H9 (cell line): ENCODE measurements around the gene FHOD3. TPM values are rescaled to one million over a fixed set of nuclear protein-coding genes. Genes with fewer than 3 reads are reported as not detected.

ENCODE experiments used
- DNase-seq: peaks from one replicate; pipeline ENCODE4 v3.0.0-alpha.2; 2017
- H2AFZ ChIP-seq: one replicate; pipeline ENCODE4 v1.6.1; 2013; ENCODE audit warnings: mild to moderate bottlenecking, low read length, control low read depth, moderate library complexity
- H2AK5ac ChIP-seq: 2 replicates; pipeline ENCODE4 v1.6.1; 2013; ENCODE audit warnings: low read length, control low read depth, mixed read lengths; ENCODE audit not compliant: insufficient read length
- H2BK120ac ChIP-seq: one replicate; pipeline ENCODE4 v1.6.1; 2013; ENCODE audit warnings: low read depth, mild to moderate bottlenecking, low read length, control low read depth, inconsistent platforms; ENCODE audit not compliant: poor library complexity, severe bottlenecking
- H2BK12ac ChIP-seq: 2 replicates; pipeline ENCODE4 v1.6.1; 2013; ENCODE audit warnings: low read length, control low read depth, mixed read lengths, low read depth; ENCODE audit not compliant: insufficient read length
- H2BK15ac ChIP-seq: 2 replicates; pipeline ENCODE4 v1.6.1; 2013; ENCODE audit warnings: low read depth, low read length, control low read depth
- H2BK20ac ChIP-seq: one replicate; pipeline ENCODE4 v1.6.1; 2013; ENCODE audit warnings: low read depth, mild to moderate bottlenecking, low read length, control low read depth, inconsistent platforms; ENCODE audit not compliant: poor library complexity, severe bottlenecking
- H2BK5ac ChIP-seq: 2 replicates; pipeline ENCODE4 v1.6.1; 2013; ENCODE audit warnings: low read length, control low read depth, mixed read lengths; ENCODE audit not compliant: insufficient read length
- H3K14ac ChIP-seq: 2 replicates; pipeline ENCODE4 v1.6.1; 2013; ENCODE audit warnings: low read length, control low read depth; ENCODE audit not compliant: insufficient read depth
- H3K18ac ChIP-seq: 2 replicates; pipeline ENCODE4 v1.6.1; 2013; ENCODE audit warnings: low read depth, mild to moderate bottlenecking, mixed read lengths, low read length, control low read depth; ENCODE audit not compliant: insufficient read length
- H3K23ac ChIP-seq: 2 replicates; pipeline ENCODE4 v1.6.1; 2013; ENCODE audit warnings: low read length, control low read depth, mixed read lengths, low read depth; ENCODE audit not compliant: insufficient read length
- H3K23me2 ChIP-seq: 2 replicates; pipeline ENCODE4 v1.6.1; 2013; ENCODE audit warnings: low read depth, mild to moderate bottlenecking, mixed read lengths, low read length, control low read depth; ENCODE audit not compliant: insufficient read length, poor library complexity, severe bottlenecking
- H3K27ac ChIP-seq: 2 replicates; pipeline ENCODE4 v1.5.1; 2013; ENCODE audit warnings: low read length, control low read depth, mixed read lengths, low read depth; ENCODE audit not compliant: insufficient read length
- H3K27me3 ChIP-seq: 2 replicates; pipeline ENCODE4 v1.6.1; 2013; ENCODE audit warnings: low read length, control low read depth, inconsistent platforms; ENCODE audit not compliant: insufficient read depth
- H3K4ac ChIP-seq: 2 replicates; pipeline ENCODE4 v1.6.1; 2013; ENCODE audit warnings: low read depth, mild to moderate bottlenecking, control low read depth, inconsistent platforms, low read length, moderate library complexity
- H3K4me1 ChIP-seq: 2 replicates; pipeline ENCODE4 v1.6.1; 2013; ENCODE audit warnings: low read length, control low read depth, inconsistent platforms; ENCODE audit not compliant: insufficient read depth
- H3K4me2 ChIP-seq: 2 replicates; pipeline ENCODE4 v1.6.1; 2013; ENCODE audit warnings: low read length, control low read depth, mixed read lengths; ENCODE audit not compliant: insufficient read length, insufficient read depth
- H3K56ac ChIP-seq: 2 replicates; pipeline ENCODE4 v1.6.1; 2013; ENCODE audit warnings: low read depth, mild to moderate bottlenecking, mixed read lengths, low read length, control low read depth; ENCODE audit not compliant: insufficient read length
- H3K79me1 ChIP-seq: 2 replicates; pipeline ENCODE4 v1.6.1; 2013; ENCODE audit warnings: low read depth, mild to moderate bottlenecking, moderate library complexity, low read length, control low read depth, inconsistent platforms; ENCODE audit not compliant: insufficient read depth, poor library complexity, severe bottlenecking
- H3K79me2 ChIP-seq: 2 replicates; pipeline ENCODE4 v1.6.1; 2013; ENCODE audit warnings: low read length, control low read depth, inconsistent platforms; ENCODE audit not compliant: insufficient read depth
- H3K9ac ChIP-seq: 2 replicates; pipeline ENCODE4 v1.6.1; 2013; ENCODE audit warnings: low read length, control low read depth, mixed read lengths; ENCODE audit not compliant: insufficient read length; ENCODE audit errors: extremely low read depth
- H3K9me3 ChIP-seq: one replicate; pipeline ENCODE4 v1.6.1; 2013; ENCODE audit warnings: low read depth, low read length, inconsistent platforms; ENCODE audit not compliant: control insufficient read depth
- H3T11ph ChIP-seq: one replicate; pipeline ENCODE4 v1.6.1; 2013; ENCODE audit warnings: mild to moderate bottlenecking, low read length, control low read depth, inconsistent platforms
- H4K20me1 ChIP-seq: one replicate; pipeline ENCODE4 v1.6.1; 2013; ENCODE audit not compliant: control insufficient read depth, insufficient read length, insufficient read depth
- H4K5ac ChIP-seq: 2 replicates; pipeline ENCODE4 v1.6.1; 2013; ENCODE audit warnings: low read depth, mild to moderate bottlenecking, mixed read lengths, low read length, control low read depth; ENCODE audit not compliant: insufficient read length
- H4K8ac ChIP-seq: replicated peaks from 2 replicates; pipeline ENCODE4 v1.6.1; 2013; ENCODE audit warnings: low read length, control low read depth, mixed read lengths, low read depth; ENCODE audit not compliant: insufficient read length
- H4K91ac ChIP-seq: 2 replicates; pipeline ENCODE4 v1.6.1; 2013; ENCODE audit warnings: low read depth, mild to moderate bottlenecking, moderate library complexity, mixed read lengths, low read length, control low read depth; ENCODE audit not compliant: insufficient read length
- H3K27ac Mint-ChIP-seq, 3 experiments: 2 replicates in 2 of 3; 3 replicates in 1 of 3; pipeline ENCODE4 v1.8.0; 2020 to 2021; ENCODE audit warnings: mixed read lengths in 3 of 3, mild to moderate bottlenecking in 1 of 3, moderate library complexity in 1 of 3
- H3K27me3 Mint-ChIP-seq: 2 replicates; pipeline ENCODE4 v1.8.0; 2021; ENCODE audit warnings: low read depth, mild to moderate bottlenecking, moderate library complexity, mixed read lengths
- H3K36me3 Mint-ChIP-seq, 3 experiments: 2 replicates in 2 of 3; 3 replicates in 1 of 3; pipeline ENCODE4 v1.8.0; 2020 to 2021; ENCODE audit warnings: low read depth in 3 of 3, mixed read lengths in 3 of 3; ENCODE audit not compliant: insufficient read depth in 1 of 3
- H3K4me1 Mint-ChIP-seq, 2 experiments: 2 replicates each; pipeline ENCODE4 v1.8.0; 2020; ENCODE audit warnings: mixed read lengths in 2 of 2
- H3K4me3 Mint-ChIP-seq, 2 experiments: 2 replicates in 1 of 2; 3 replicates in 1 of 2; pipeline ENCODE4 v1.8.0; 2020 to 2021; ENCODE audit warnings: mild to moderate bottlenecking in 2 of 2, mixed read lengths in 2 of 2, moderate library complexity in 1 of 2
- H3K9me3 Mint-ChIP-seq, 2 experiments: 2 replicates in 1 of 2; 3 replicates in 1 of 2; pipeline ENCODE4 v1.8.0; 2020; ENCODE audit warnings: mild to moderate bottlenecking in 2 of 2, mixed read lengths in 2 of 2, moderate library complexity in 1 of 2
- CTCF ChIP-seq: fragments of 200-600 bp; sonication (generic); conservative IDR thresholded peaks from 3 replicates; pipeline ENCODE4 v1.8.0; 2021; ENCODE audit warnings: antibody characterized with exemption, mild to moderate bottlenecking
- WGBS: extraction: QIAGEN DNeasy Blood & Tissue Kit; methylation state at CpG from one replicate; pipeline ENCODE4 v1.1.7; 2013; ENCODE audit warnings: missing lambda C conversion rate, low lambda C conversion rate, mixed read lengths; ENCODE audit not compliant: insufficient read length; ENCODE audit errors: extremely low coverage; 5-methylcytosine and 5-hydroxymethylcytosine counted together
- total RNA-seq: library from RNA; stranded (reverse); gene quantifications from 2 replicates; pipeline ENCODE4 v1.2.1, GENCODE V29; 2021

The FHOD3 gene
- total RNA-seq, 1 experiment from 2014 or later = 8.0 TPM

- H3K18ac ChIP-seq = no peak overlapping the region
- H3K14ac ChIP-seq = no peak overlapping the region
- no CpG with 5 or more reads among the region's 8 CpGs for WGBS
- H2BK5ac ChIP-seq = no peak overlapping the region
- H2AK5ac ChIP-seq = no peak overlapping the region
- H3T11ph ChIP-seq = no peak overlapping the region
- no peaks in the 10 kb centered on the region for H4K20me1 ChIP-seq
- no peak overlapping the region for H2BK15ac ChIP-seq
- Mint-ChIP-seq H3K4me3 (no peak overlapping the region), H3K36me3 (peaks cover 0 to 4% (median 0%) of the 10 kb centered on the region in 3 experiments; a peak in 1 of 7 replicates), H3K27me3 (no peaks in the 10 kb centered on the region; the same call in 1 of the 2 replicates), H3K4me1 (peaks cover 23 to 31% of the 10 kb centered on the region in 2 experiments), H3K27ac (no peak overlapping the region), H3K9me3 (no peaks in the 10 kb centered on the region)
- no peak overlapping the region for H2BK12ac ChIP-seq
- no peaks in the 10 kb centered on the region for H3K27me3 ChIP-seq
- no peak overlapping the region for H3K23ac ChIP-seq
- H3K4me1 ChIP-seq = peaks cover 12% of the 10 kb centered on the region; the same call in 1 of the 2 replicates
- no peaks in the 10 kb centered on the region for H3K23me2 ChIP-seq
- DNase-seq = no peak
- no peaks in the 10 kb centered on the region for H3K79me1 ChIP-seq
- H2BK20ac ChIP-seq = no peak overlapping the region
- H2AFZ ChIP-seq = no peak overlapping the region
- H3K9me3 ChIP-seq = no peaks in the 10 kb centered on the region
- TF ChIP-seq CTCF = no peak
- H2BK120ac ChIP-seq = no peak overlapping the region
- H3K79me2 ChIP-seq = no peaks in the 10 kb centered on the region
- H3K4ac ChIP-seq = no peak overlapping the region
- H3K9ac ChIP-seq = no peak overlapping the region
- H4K8ac ChIP-seq = no peak overlapping the region
- no peak overlapping the region for H4K5ac ChIP-seq
- no peak overlapping the region for H4K91ac ChIP-seq
- H3K27ac ChIP-seq = no peak overlapping the region
- no peak overlapping the region for H3K4me2 ChIP-seq
- H3K56ac ChIP-seq = no peak overlapping the region
These were observed 232.2 kb downstream of the FHOD3 start for GRCh38 chr18:36529747-36530146.
